GM12865 (cell line): ENCODE results near the gene LRP1.

Source experiments
- DNase-seq: peaks from one replicate; pipeline ENCODE4 v3.0.0; 2010; ENCODE audit warnings: low read depth
- H3K4me3 ChIP-seq: 2 replicates; pipeline ENCODE4 v1.5.1; 2011; ENCODE audit warnings: mild to moderate bottlenecking, low read depth, low read length, control low read depth
- CTCF ChIP-seq: IDR thresholded peaks from 2 replicates; pipeline ENCODE4 v1.5.1; 2011; ENCODE audit warnings: low read length, control low read depth, low read depth, inconsistent platforms; ENCODE audit not compliant: insufficient read depth; ENCODE audit errors: missing control alignments

LRP1 gene

GRCh38 chr12:57218030-57218853, 90.0 kb downstream of the LRP1 start:
- H3K4me3 ChIP-seq: no peak overlapping the region
- DNase-seq: no peak
- no peak for TF ChIP-seq CTCF

- TF ChIP-seq CTCF: no peak
- no peak overlapping the region for H3K4me3 ChIP-seq
- DNase-seq: no peak
Measured at GRCh38 chr12:57219205-57219992, 91.1 kb downstream of the LRP1 start.

GRCh38 chr12:57219993-57220754, 91.9 kb downstream of the LRP1 start:
- no peak for DNase-seq
- H3K4me3 ChIP-seq: no peak overlapping the region
- TF ChIP-seq CTCF: no peak

- TF ChIP-seq CTCF: no peak
- no peak for DNase-seq
- H3K4me3 ChIP-seq: no peak overlapping the region
Measured at GRCh38 chr12:57220770-57221168, 92.5 kb downstream of the LRP1 start.

GRCh38 chr12:57221169-57221917, 93.1 kb downstream of the LRP1 start:
- no peak overlapping the region for H3K4me3 ChIP-seq
- no peak for TF ChIP-seq CTCF
- DNase-seq: no peak
